Transverse colon (tissue), 4 donors: ENCODE data around the gene HEXA.

Experiments used
- EP300 ChIP-seq: sonication (generic); formaldehyde crosslinking; IDR thresholded peaks from one replicate; pipeline ENCODE4 v1.6.1; 2017; ENCODE audit warnings: antibody characterized with exemption, low read depth
- POLR2A ChIP-seq: fragments of 450-650 bp; IDR thresholded peaks from one replicate; pipeline ENCODE4 v1.6.1; 2016; ENCODE audit warnings: antibody characterized with exemption, mild to moderate bottlenecking, moderate library complexity
- POLR2AphosphoS5 ChIP-seq, 3 donors: sonication (generic); formaldehyde crosslinking; IDR thresholded peaks; one replicate each; pipeline ENCODE4 v1.6.1; 2016; ENCODE audit warnings: antibody characterized with exemption in 3 of 3
- TF ChIP-seq, protein P1 (sequence below), 5 experiments: fragments of 200-600 bp in 3 of 5; fragments of 450-650 bp in 2 of 5; sonication (generic) in 3 of 5; IDR thresholded peaks; 1 replicate in 2 of 5; 2 replicates in 3 of 5; pipeline ENCODE4 v1.5.1; 2016 to 2017; ENCODE audit warnings: antibody characterized with exemption in 5 of 5, inconsistent platforms in 3 of 5, mild to moderate bottlenecking in 2 of 5, moderate library complexity in 1 of 5

DNA sequence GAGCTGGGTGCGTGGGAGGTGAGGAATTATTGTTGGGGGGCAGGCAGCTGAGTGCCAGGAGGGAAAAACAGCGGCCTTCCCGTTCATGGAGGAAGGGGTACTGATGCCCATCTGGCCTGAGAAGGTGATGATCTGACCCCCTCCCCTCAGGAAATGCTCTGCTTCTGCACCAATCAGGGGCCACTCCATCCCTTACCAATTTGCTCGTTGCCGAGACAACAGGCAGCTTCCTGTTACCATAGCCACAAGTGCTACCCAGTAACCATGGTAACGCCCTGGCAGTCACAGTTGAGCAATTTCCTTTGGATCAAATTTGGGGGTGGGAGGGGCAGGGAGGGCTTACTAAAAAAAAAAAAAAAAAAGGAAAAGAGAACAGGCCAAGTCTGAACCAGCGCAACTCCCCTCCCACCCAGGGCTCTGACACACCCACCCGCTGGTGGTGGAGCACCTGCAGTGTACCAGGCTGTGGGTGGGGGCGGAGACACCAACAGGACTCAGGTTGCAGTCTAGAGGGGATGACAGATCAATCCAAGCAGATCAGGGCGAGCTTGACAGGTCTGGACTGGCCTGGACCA, 69.5 kb downstream of the HEXA start:
- TF ChIP-seq, protein P1, sequence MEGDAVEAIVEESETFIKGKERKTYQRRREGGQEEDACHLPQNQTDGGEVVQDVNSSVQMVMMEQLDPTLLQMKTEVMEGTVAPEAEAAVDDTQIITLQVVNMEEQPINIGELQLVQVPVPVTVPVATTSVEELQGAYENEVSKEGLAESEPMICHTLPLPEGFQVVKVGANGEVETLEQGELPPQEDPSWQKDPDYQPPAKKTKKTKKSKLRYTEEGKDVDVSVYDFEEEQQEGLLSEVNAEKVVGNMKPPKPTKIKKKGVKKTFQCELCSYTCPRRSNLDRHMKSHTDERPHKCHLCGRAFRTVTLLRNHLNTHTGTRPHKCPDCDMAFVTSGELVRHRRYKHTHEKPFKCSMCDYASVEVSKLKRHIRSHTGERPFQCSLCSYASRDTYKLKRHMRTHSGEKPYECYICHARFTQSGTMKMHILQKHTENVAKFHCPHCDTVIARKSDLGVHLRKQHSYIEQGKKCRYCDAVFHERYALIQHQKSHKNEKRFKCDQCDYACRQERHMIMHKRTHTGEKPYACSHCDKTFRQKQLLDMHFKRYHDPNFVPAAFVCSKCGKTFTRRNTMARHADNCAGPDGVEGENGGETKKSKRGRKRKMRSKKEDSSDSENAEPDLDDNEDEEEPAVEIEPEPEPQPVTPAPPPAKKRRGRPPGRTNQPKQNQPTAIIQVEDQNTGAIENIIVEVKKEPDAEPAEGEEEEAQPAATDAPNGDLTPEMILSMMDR (IDR thresholded peaks at IDR 0.05): no peak
- TF ChIP-seq POLR2A (no peak), EP300 (no peak), POLR2AphosphoS5 (IDR thresholded peaks at IDR 0.05) (no peak)
